Muscle of back (tissue), 13 donors: ENCODE measurements around the gene OPHN1. TPM values are rescaled to one million over a fixed set of nuclear protein-coding genes. Genes with fewer than 3 reads are reported as not detected.

Source experiments
- DNase-seq, 3 donors: peaks; one replicate each; pipeline versions ENCODE4 v3.0.0 to v3.0.0-alpha.2; 2013
- long read RNA-seq, 9 donors: transcript quantifications; one replicate each; lab custom pipeline, GENCODE V29; 2026
- polyA plus RNA-seq, 10 donors: library from polyadenylated mRNA; unstranded; fragments of 120-200 nt; gene quantifications; one replicate each; pipeline ENCODE4 v1.2.1, GENCODE V29; 2013; ENCODE audit not compliant: insufficient read length in 10 of 10

The OPHN1 gene, protein sequence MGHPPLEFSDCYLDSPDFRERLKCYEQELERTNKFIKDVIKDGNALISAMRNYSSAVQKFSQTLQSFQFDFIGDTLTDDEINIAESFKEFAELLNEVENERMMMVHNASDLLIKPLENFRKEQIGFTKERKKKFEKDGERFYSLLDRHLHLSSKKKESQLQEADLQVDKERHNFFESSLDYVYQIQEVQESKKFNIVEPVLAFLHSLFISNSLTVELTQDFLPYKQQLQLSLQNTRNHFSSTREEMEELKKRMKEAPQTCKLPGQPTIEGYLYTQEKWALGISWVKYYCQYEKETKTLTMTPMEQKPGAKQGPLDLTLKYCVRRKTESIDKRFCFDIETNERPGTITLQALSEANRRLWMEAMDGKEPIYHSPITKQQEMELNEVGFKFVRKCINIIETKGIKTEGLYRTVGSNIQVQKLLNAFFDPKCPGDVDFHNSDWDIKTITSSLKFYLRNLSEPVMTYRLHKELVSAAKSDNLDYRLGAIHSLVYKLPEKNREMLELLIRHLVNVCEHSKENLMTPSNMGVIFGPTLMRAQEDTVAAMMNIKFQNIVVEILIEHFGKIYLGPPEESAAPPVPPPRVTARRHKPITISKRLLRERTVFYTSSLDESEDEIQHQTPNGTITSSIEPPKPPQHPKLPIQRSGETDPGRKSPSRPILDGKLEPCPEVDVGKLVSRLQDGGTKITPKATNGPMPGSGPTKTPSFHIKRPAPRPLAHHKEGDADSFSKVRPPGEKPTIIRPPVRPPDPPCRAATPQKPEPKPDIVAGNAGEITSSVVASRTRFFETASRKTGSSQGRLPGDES
- polyA plus RNA-seq: 10 to 100 TPM; 11.2 to 23.1 (median 14.9) TPM
- long read RNA-seq, donor 1: 0 reads
- long read RNA-seq, donor 2: 0 reads
- long read RNA-seq, donor 3: 0 reads
- long read RNA-seq, donor 4: 0 reads
- long read RNA-seq, donor 5: 0 reads
- long read RNA-seq, donor 6: 0 reads
- long read RNA-seq, donor 7: 0 reads
- long read RNA-seq, donor 8: 0 reads
- long read RNA-seq, donor 9: 0 reads

DNA sequence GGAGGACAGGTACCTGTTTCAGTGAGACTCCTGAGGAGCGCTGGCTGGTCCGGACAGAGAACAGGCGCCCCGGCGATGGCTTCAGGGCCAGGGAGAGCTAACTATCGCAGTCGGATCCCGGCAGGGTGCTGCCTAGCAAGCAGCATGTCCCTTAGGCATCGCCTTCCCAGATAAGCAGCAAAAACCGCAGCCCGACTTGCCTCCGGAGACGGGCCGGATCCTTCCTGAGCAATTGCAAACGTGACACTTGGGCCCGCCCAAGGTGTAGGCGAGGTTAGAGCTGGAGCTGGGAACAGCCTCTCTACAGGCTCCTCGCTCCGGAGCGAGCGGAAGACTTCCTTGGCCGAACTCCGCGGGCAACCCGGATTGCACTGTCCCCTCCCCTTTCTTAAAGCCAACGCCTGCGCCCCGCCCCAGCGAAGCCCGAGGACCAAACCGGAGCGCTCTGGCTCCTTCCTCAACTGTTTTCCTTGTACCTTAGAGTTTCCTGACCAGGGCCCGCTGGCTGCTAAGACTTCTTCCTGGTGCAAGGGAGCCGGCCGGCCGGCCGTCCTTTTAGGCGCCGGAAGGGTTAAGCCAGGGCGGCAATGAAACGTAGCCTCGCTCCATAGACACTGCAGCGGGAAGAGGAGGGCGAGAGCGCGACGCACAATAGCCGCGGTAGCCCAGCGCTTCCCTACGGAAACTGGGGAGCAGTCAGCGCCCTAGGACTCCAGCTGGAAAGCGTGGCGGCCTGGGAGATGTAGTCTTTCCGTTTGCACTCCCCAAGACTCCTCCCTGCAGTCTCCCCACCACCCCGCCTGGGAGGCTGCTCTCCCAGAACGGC lies at the start of gene OPHN1:
Gene OPHN1, minus strand, starts transcription at position 341 of the 826 bp plus-strand sequence. CDS start 475 bp downstream, outside the sequence.
- DNase-seq: peak; percentile 62 to 92 (median 80)

DNA sequence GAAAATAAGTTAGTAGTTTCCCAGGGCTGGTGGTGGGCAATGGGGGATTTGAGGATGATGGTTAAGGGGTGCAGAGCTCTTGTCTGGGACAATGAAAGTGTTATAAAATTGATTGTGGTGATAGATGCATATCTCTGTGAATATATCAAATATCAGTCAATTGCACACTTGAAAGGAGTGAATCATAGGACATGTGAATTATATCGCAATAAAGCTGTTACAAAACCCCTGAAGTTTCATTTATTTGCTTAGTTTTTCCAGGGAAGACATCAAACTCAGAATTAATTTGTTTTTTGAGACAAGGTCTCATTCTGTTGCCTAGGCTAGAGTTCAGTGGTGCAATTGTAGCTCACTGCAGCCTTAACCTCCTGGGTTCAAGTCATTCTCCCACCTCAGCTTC lies 47.7 kb upstream of the OPHN1 start:
- DNase-seq: no peak

DNA sequence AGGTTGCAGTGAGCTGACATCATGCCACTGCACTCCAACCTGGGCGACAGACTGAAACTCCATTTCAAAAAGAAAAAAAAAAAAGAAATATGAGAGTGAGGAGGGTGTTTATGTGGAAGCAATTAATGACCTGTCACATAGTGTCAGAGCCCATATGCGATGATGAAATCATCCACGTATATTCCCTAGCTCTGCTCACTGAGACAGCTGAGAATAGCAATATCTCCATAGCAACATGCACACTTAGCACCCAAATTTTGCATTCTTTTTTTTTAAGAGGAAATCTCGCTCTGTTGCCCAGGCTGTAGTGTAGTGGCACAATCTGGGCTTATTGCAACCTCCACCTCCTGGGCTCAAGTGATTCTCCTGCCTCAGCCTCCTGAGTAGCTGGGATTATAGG lies 31.5 kb upstream of the OPHN1 start:
- DNase-seq: no peak

DNA sequence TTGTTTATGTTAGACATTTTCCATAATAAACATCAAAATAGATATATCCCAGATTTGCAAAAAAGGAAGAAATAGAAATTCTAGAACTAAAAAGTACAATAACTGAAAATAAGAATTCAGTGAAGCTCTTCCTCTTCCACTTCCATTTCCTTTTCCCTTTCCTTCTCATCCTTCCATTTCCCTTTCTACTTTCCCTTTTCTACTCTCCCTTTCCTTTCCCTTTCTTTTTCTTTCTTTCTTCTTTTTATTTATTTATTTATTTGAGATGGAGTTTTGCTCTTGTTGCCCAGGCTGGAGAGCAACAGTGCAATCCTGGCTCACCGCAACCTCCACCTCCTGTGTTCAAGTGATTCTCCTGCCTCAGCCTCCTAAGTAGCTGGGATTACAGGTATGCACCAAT lies 30.6 kb upstream of the OPHN1 start:
- DNase-seq: no peak

DNA sequence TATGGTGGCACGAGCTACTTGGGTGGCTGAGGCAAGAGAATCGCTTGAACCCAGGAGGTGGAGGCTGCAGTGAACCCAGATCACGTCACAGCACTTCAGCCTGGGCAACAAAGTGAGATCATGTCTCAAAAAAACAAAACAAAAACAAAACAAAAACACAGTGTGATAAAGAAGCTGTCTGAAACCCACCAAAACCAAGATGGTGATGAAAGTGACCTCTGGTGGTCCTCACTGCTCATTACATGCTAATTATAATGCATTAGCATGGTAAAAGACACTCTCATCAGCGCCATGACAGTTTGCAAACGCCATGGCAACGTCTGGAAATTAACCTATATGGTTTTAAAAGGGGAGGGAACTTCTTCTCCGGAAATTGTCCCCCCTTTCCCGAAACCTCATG lies 29.4 kb upstream of the OPHN1 start:
- peak; percentile 17 to 58 (median 22) for DNase-seq

DNA sequence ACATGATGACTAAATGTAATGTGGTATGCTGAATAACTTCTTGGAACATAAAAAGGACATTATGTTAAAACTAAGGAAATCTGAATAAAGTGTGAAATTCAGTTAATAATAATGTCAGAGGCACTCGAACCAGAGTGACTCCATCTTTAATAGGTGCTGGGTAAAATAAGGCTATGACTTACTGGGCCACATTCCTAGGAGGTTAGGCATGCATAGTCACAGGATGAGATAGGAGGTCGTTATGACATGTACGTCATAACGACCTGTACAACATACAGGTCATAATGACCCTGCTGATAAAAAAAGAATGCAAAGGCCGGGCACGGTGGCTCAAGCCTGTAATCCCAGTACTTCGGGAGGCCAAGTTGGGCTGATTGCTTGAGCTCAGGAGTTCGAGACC lies 28.9 kb upstream of the OPHN1 start:
- no peak for DNase-seq

DNA sequence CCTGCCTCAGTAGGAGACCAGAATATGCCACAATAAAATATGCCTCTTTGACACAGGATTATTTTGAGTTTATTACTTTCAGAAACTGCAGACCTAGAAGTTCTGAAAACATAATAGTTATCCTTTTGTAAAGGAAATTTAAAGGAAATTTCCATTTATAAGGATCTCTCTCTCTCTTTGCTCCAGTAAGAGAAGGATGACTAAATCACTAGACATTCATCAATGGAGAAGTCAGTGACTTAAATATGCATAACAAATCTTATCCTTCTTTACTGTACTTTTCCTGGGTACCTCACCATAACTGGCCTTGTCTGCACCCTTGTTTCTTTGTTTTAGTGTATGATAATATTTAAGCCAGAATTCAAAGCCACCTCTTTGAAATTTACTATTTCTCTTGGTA lies 28.3 kb upstream of the OPHN1 start:
- no peak for DNase-seq

DNA sequence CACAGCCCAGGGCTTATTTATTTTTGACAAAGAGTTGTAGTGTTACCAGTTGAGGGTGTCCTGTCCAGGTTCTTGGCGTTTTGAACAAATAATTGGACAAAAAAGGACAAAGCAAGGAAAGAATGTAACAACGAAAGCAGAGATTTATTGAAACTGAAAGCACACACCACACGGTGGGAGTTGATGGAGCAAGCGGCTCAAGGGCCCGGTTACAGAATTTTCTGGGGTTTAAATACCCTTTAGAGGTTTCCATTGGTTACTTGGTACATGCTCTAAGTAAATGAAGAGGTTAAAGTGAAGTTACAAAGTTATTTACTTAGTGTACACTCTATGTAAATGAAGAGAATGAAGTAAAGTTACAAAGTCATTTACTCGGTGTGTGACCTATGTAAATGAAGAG lies 27.8 kb upstream of the OPHN1 start:
- no peak for DNase-seq

DNA sequence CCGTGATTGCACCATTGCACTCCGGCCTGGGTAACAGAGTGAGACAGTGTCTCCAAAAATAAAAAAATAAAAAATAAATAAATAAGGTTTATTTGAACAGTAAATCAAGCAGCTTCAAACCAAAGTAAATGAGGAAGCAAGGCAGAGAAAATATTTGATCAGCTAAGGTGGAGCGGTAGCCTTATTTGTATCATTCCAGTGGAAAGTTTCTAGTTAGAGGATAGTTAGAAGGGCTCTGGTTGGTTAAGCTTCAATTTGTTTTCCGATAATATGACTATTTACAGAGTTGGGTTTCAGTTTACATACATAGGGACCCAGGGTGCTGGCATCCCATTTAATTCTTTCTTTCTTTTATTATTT lies 21.8 kb upstream of the OPHN1 start:
- DNase-seq: no peak

DNA sequence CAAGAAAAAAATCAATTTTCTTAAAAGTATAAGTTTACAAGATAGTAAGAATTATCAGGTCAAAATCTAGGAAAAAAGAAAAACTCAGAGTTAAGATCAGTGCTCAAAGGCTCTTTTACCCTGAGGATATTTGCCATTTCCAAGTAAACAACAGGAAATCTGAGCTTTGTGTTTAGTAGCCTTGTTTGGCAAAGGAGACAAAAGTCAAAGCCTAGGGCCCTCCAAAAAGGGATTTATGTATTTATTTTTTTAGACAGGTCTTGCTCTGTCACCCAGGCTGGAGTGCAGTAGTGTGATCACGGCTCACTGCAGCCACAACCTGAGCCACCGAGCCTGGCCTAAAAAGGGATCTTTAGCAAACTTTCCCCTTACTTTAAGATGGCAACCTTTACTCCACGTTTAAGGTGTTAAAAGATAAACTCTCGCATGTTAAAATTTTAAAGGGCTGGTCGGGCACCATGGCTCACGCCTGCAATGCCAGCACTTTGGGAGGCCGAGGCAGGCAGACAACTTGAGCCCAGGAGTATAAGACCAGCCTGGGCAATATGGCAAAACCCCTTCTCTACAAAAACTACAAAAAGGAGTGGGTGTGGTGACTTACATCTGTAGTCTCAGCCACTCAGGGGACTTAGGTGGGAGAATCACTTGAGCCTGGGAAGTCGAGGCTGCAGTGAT lies 21.3 kb upstream of the OPHN1 start:
- no peak for DNase-seq

DNA sequence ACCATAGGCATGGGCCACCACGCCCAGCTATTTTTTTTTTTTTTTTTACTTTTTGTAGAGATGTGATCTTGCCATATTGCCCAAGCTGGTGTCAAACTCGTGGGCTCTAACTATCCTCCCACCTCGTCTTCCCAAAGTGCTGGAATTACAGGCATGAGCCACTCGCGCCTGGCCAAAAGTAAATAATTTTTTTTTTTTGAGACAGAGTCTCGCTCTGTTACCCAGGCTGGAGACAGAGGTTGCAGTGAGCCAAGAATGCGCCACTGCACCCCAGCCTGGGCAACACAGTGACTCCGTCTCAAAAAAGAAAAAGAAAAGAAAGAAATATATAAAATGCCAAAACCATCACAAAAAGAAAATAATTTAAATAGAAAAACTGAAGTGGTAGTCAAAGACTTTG lies 18.4 kb upstream of the OPHN1 start:
- no peak for DNase-seq

DNA sequence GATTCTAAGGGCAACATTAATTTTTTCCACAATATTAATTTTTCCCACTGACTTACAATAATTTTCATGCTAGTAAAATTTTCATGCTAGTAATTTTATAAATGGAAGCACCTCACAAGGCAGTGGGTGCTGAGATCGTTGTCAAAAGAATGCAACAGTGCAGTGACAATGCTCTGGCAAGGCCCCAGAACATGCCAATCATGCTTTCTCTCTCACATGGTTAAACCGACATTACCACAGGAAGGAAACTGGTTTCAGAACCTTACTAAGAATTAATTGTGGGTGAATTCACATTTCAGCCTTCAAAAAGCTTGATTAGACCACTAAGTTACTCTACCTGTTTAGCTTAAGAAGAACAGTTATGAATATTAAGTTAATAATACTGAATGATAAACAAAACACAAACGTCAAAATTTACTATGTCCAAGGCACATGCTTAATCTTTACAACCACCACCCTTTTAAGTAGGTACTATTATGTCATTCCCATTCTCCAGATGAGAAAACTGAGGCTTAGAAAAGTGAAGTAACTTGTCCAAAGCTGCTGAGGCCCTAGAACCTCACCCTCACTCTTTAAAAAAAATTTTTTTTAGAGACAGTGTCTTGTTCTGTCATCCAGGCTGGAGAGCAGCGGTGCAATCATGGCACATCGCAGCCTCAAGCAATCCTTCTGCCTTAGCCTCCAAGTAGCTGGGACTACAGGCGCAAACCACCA lies 10.0 kb upstream of the OPHN1 start:
- DNase-seq: no peak

DNA sequence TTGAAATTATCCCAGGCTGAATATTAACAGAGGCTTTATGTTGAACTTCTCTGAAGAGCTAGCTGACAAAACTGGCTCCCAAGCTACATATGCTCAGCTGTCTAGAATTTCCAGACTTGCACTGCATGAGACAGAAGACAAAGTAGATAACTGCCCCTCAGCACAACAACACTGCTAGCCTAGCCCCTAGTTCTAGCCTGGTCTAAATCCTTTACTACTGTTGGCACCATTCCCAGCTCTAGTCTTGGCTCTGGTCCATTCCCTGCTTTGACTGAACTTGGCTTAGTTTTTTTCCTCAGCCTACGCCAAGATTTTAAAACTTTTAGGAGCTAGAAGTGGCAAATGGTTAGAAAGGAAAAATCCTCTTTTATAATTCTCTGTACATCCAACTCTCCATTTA lies 7.6 kb upstream of the OPHN1 start:
- peak; percentile 68 to 91 (median 85) for DNase-seq

DNA sequence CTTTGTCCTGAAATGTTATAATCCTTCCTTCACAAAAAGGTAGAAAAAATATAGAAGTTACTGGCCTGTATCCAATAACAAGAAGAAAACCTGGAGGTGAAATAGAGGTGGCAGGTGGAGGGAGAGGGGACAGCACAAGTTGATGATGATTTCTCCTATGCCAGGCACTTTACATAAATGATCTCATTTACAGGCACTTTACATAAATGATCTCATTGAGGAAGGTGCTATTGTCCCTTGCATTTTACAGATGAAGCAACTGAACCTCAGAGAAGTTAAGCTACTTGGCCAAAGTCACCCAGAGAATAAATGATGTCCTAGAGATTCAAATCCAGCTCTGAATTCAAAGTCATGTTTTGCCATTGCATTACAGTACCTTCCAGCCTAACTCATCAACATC lies 7.1 kb upstream of the OPHN1 start:
- DNase-seq: peak in 1 of 3 donors; percentile 31

DNA sequence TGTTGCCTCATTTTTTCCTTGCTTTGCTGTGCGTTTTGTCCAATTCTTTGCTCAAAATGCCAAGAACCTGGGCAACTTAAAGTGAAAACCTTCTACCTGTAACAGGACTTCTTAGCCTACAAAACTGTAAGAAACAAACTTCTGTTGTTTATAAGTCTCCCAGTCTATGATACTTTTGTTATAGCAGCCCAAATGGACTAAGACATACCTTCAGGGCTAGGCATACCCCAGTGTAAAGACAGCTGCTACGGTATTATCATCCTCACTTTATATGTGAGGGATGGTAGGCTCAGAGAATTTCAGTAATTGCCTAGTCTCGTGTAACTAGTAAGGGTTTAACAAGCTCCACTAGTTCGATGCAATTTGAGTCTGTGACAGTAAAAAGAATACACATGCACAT lies 6.0 kb upstream of the OPHN1 start:
- DNase-seq: no peak

DNA sequence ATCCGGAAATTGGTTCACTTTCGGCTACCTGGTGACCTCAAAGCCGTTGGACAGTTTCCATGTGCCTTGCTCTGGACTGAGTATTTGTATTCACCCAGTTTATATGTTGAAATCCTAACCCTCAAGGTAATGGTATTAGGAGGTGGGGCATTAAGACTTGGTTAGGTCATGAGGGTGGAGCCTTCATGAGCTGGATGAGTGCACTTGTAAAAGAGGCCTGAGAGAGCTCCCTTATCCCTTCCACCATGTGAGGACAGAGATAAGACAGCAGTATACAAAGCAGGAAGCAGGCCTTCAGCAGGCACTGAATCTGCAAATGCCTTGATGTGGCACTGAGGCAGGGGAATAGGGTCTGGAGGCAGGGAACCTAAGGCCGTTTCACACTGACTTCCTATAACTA lies 5.3 kb upstream of the OPHN1 start:
- no peak for DNase-seq

DNA sequence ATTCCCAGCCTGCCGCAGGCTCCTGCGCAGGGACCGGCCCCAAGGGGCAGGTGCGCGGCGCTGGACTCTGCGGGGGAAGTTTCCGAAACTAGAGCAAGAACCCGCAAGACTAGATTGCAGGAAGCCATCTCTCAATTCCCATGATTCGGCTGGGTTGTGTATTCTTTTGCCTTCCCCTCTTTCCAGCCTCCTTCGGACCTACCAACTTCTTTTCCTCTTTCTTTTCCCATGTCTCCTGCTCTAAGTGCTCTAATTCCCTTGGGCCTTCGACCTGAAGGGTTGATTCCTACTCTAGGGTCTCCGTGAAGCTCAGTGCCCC lies 645 bp upstream of the OPHN1 start:
- no peak for DNase-seq

DNA sequence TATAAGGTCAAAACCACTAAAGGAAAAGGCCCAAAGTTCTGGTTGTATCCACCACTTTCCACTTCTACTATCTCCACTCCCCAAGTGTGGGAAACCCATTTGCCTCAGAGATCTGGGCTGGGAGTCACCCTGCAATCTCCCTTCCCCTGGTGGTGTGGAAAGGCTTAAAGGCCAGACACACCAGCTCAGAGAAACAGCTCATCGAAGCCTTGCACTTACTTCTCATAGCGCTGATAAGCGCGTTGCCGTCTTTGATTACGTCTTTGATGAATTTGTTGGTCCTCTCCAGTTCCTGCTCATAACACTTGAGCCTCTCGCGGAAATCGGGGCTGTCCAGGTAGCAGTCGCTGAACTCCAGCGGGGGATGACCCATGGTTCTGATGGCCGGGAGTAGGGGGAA lies 647 bp downstream of the OPHN1 start:
- no peak for DNase-seq

DNA sequence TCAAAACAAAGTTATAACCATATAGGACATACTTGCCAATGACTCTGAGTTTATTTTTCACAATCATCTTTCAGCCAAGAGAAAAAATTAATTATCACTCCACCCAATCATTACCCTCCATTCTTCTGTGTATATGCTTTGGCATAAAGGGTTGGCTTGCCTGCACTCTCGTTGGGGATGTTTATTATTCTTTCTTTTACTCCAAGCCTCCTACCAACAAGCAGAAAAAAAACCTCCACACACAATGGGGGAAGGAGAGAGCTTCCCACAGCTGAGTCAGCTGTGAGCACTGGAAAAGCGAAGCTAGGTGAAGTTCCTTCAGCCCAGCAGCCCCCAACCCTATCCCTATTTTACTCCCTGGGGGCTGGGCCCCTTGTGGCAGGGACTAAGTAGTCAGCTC lies 1.5 kb downstream of the OPHN1 start:
- no peak for DNase-seq

DNA sequence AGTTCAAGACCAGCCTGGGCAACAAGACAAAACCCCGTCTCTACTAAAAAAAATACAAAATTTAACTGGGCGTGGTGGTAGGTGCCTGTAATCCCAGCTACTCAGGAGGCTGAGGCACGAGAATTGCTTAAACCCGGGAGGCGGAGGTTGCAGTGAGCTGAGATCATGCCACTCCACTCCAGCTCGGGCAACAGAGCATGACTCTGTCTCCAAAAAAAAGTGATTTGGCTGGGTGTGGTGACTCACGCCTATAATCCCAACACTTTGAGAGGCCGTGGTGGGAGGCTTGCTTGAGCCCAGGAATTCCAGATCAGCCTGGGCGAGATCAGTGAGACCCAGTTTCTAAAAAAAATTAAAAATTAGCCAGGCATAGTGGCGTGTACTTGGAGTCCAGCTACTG lies 4.1 kb downstream of the OPHN1 start:
- DNase-seq: no peak

DNA sequence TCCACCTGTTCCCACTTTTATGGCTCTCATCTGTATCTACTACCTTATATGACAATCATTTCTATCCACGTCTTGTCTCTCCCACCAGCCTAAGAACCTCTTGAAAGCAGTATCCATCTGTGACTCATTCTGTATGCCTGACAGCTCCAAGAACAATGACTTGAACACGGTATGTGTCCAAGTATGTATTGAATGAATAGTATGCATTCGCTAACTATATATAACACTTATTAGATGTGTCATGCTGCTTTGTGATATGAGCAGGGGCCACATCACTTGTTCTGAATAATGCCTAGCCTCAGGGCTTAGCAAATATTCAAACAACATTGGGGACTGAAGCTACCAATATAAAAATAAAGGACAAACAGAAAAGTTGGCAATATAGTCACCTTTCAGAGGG lies 4.9 kb downstream of the OPHN1 start:
- DNase-seq: no peak
